Measurements from ENCODE around the gene SERPINB10.

DNA sequence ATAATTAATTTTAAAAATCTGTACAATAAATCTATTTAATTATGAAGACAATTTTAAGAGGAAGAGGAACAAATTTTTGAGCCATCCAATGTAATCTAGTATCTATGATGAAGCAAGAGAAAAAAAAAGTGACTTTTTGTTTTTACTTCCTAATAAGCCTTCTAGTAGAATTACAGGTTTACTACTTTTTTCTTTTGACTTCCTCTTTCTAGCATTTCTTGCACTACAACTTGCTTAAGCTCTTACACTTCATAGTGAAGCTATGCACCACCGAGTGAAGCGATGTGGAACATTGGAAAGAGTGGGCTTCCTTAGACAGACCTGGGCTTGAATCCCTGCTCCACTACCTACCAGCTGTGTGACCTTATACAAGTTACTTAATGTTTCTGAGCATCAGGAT, 18.1 kb upstream of the SERPINB10 start:
- no peak for TF ChIP-seq EGR1 (IDR thresholded peaks at IDR 0.05; ENCODE audit: low read depth)
- no peak for TF ChIP-seq JUND (IDR thresholded peaks at IDR 0.05)
- TF ChIP-seq, protein P1, sequence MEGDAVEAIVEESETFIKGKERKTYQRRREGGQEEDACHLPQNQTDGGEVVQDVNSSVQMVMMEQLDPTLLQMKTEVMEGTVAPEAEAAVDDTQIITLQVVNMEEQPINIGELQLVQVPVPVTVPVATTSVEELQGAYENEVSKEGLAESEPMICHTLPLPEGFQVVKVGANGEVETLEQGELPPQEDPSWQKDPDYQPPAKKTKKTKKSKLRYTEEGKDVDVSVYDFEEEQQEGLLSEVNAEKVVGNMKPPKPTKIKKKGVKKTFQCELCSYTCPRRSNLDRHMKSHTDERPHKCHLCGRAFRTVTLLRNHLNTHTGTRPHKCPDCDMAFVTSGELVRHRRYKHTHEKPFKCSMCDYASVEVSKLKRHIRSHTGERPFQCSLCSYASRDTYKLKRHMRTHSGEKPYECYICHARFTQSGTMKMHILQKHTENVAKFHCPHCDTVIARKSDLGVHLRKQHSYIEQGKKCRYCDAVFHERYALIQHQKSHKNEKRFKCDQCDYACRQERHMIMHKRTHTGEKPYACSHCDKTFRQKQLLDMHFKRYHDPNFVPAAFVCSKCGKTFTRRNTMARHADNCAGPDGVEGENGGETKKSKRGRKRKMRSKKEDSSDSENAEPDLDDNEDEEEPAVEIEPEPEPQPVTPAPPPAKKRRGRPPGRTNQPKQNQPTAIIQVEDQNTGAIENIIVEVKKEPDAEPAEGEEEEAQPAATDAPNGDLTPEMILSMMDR (IDR thresholded peaks at IDR 0.05 in 2 of 3, conservative IDR thresholded peaks at IDR 0.05 in 1 of 3; ENCODE audit: borderline replicate concordance in 1 of 3, insufficient read depth in 1 of 3, low read depth in 2 of 3, low read length in 2 of 3): no peak
- no peak for TF ChIP-seq POLR2A (IDR thresholded peaks at IDR 0.05; ENCODE audit: borderline replicate concordance, extremely low read depth, insufficient read depth, insufficient read length)
- no peak for TF ChIP-seq SP1 (IDR thresholded peaks at IDR 0.05; ENCODE audit: low read depth)
- no peak for TF ChIP-seq EZH2 (IDR thresholded peaks at IDR 0.05)
- no peak for TF ChIP-seq ATF3 (IDR thresholded peaks at IDR 0.05)
- TF ChIP-seq, protein P2, sequence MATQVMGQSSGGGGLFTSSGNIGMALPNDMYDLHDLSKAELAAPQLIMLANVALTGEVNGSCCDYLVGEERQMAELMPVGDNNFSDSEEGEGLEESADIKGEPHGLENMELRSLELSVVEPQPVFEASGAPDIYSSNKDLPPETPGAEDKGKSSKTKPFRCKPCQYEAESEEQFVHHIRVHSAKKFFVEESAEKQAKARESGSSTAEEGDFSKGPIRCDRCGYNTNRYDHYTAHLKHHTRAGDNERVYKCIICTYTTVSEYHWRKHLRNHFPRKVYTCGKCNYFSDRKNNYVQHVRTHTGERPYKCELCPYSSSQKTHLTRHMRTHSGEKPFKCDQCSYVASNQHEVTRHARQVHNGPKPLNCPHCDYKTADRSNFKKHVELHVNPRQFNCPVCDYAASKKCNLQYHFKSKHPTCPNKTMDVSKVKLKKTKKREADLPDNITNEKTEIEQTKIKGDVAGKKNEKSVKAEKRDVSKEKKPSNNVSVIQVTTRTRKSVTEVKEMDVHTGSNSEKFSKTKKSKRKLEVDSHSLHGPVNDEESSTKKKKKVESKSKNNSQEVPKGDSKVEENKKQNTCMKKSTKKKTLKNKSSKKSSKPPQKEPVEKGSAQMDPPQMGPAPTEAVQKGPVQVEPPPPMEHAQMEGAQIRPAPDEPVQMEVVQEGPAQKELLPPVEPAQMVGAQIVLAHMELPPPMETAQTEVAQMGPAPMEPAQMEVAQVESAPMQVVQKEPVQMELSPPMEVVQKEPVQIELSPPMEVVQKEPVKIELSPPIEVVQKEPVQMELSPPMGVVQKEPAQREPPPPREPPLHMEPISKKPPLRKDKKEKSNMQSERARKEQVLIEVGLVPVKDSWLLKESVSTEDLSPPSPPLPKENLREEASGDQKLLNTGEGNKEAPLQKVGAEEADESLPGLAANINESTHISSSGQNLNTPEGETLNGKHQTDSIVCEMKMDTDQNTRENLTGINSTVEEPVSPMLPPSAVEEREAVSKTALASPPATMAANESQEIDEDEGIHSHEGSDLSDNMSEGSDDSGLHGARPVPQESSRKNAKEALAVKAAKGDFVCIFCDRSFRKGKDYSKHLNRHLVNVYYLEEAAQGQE (IDR thresholded peaks at IDR 0.05; ENCODE audit: low read depth): no peak
- TF ChIP-seq POLR2AphosphoS5 (IDR thresholded peaks at IDR 0.05; ENCODE audit: low read depth, low read length): no peak
- TF ChIP-seq, protein P3, sequence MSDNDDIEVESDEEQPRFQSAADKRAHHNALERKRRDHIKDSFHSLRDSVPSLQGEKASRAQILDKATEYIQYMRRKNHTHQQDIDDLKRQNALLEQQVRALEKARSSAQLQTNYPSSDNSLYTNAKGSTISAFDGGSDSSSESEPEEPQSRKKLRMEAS (IDR thresholded peaks at IDR 0.05): no peak
- no peak for TF ChIP-seq ZNF274 (IDR thresholded peaks at IDR 0.05; ENCODE audit: low read depth, low read length)
- TF ChIP-seq RAD21 (IDR thresholded peaks at IDR 0.05; ENCODE audit: low read depth): no peak
